Measurements from ENCODE around the gene MAPT. TPM values are rescaled to one million over a fixed set of nuclear protein-coding genes. Genes with fewer than 3 reads are reported as not detected.

The MAPT gene
- total RNA-seq, 1 donor from 2014 or later, result 2.4 TPM

GRCh38 chr17:45915263-45915662 lies 20.9 kb downstream of the MAPT start:
- Histone ChIP-seq H3K27me3 (no peaks in the 10 kb centered on the region), H3F3A (ENCODE audit: low read depth) (no peaks in the 10 kb centered on the region), H2AFZ (replicated peaks) (no peak overlapping the region), H3K27ac (no peak overlapping the region), H3K4me1 (no peaks in the 10 kb centered on the region), H3K79me2 (ENCODE audit: low read depth) (no peaks in the 10 kb centered on the region), H3K4me3 (no peak overlapping the region), H3K4me2 (no peak overlapping the region), H4K20me1 (ENCODE audit: low read depth) (no peaks in the 10 kb centered on the region), H3K9ac (no peak overlapping the region), H3K36me3 (no peaks in the 10 kb centered on the region), H3K9me3 (ENCODE audit: low read depth) (no peaks in the 10 kb centered on the region)
- peaks cover 3% of the 10 kb centered on the region for H3K36me3 Mint-ChIP-seq
- H3K27me3 Mint-ChIP-seq (ENCODE audit: insufficient read depth, low read depth), result peaks cover 11% of the 10 kb centered on the region
- peaks cover 9% of the 10 kb centered on the region for H3K9me3 Mint-ChIP-seq
- H3K27ac Mint-ChIP-seq, result no peak overlapping the region
- no peak for DNase-seq (ENCODE audit: low spot score)
- H3K4me3 Mint-ChIP-seq, result no peak overlapping the region
- peaks cover 7% of the 10 kb centered on the region for H3K4me1 Mint-ChIP-seq
- TF ChIP-seq EZH2phosphoT487 (IDR thresholded peaks at IDR 0.05) (no peak), CTCF (IDR thresholded peaks at IDR 0.05) (no peak), EZH2 (IDR thresholded peaks at IDR 0.05) (no peak)

GRCh38 chr17:45917081-45917480 lies 22.7 kb downstream of the MAPT start:
- H3K27ac ChIP-seq, result no peak overlapping the region
- no peak for DNase-seq (ENCODE audit: low spot score)
- Mint-ChIP-seq H3K4me1 (peaks cover 7% of the 10 kb centered on the region), H3K4me3 (no peak overlapping the region), H3K27ac (no peak overlapping the region), H3K27me3 (ENCODE audit: insufficient read depth, low read depth) (peaks cover 11% of the 10 kb centered on the region), H3K9me3 (peaks cover 9% of the 10 kb centered on the region), H3K36me3 (peaks cover 1% of the 10 kb centered on the region)
- H3K9me3 ChIP-seq (ENCODE audit: low read depth), result no peaks in the 10 kb centered on the region
- H3F3A ChIP-seq (ENCODE audit: low read depth), result no peaks in the 10 kb centered on the region
- no peak overlapping the region for H2AFZ ChIP-seq (replicated peaks)
- no peak for TF ChIP-seq EZH2 (IDR thresholded peaks at IDR 0.05)
- TF ChIP-seq CTCF (IDR thresholded peaks at IDR 0.05), result no peak
- TF ChIP-seq EZH2phosphoT487 (IDR thresholded peaks at IDR 0.05), result no peak
- no peaks in the 10 kb centered on the region for H3K27me3 ChIP-seq
- no peaks in the 10 kb centered on the region for H3K79me2 ChIP-seq (ENCODE audit: low read depth)
- no peaks in the 10 kb centered on the region for H3K36me3 ChIP-seq
- no peak overlapping the region for H3K4me3 ChIP-seq
- H3K4me1 ChIP-seq, result no peaks in the 10 kb centered on the region
- H4K20me1 ChIP-seq (ENCODE audit: low read depth), result no peaks in the 10 kb centered on the region
- no peak overlapping the region for H3K4me2 ChIP-seq
- no peak overlapping the region for H3K9ac ChIP-seq

GRCh38 chr17:45918241-45918745 lies 23.9 kb downstream of the MAPT start:
- no peak overlapping the region for H3K9ac ChIP-seq
- no peak overlapping the region for H3K4me3 Mint-ChIP-seq
- no peaks in the 10 kb centered on the region for H3F3A ChIP-seq (ENCODE audit: low read depth)
- no peak for TF ChIP-seq EZH2 (IDR thresholded peaks at IDR 0.05)
- no peak for TF ChIP-seq CTCF (IDR thresholded peaks at IDR 0.05)
- TF ChIP-seq EZH2phosphoT487 (IDR thresholded peaks at IDR 0.05), result no peak
- H4K20me1 ChIP-seq (ENCODE audit: low read depth), result no peaks in the 10 kb centered on the region
- no peak overlapping the region for H3K27ac Mint-ChIP-seq
- peaks cover 2% of the 10 kb centered on the region for H3K9me3 Mint-ChIP-seq
- H3K27me3 ChIP-seq, result no peaks in the 10 kb centered on the region
- no peak overlapping the region for H3K4me3 ChIP-seq
- no peaks in the 10 kb centered on the region for H3K9me3 ChIP-seq (ENCODE audit: low read depth)
- no peak overlapping the region for H2AFZ ChIP-seq (replicated peaks)
- no peak for DNase-seq (ENCODE audit: low spot score)
- H3K36me3 ChIP-seq, result no peaks in the 10 kb centered on the region
- no peaks in the 10 kb centered on the region for H3K36me3 Mint-ChIP-seq
- no peak overlapping the region for H3K4me2 ChIP-seq
- peaks cover 15% of the 10 kb centered on the region for H3K27me3 Mint-ChIP-seq (ENCODE audit: insufficient read depth, low read depth)
- H3K27ac ChIP-seq, result no peak overlapping the region
- H3K79me2 ChIP-seq (ENCODE audit: low read depth), result no peaks in the 10 kb centered on the region
- H3K4me1 ChIP-seq, result no peaks in the 10 kb centered on the region
- peaks cover 7% of the 10 kb centered on the region for H3K4me1 Mint-ChIP-seq
